Activated naive CD8-positive, alpha-beta T cell treated with anti-CD3 and anti-CD28 coated beads for 36 hours (primary cell): ENCODE data around the gene MYL11. TPM values are rescaled to one million over a fixed set of nuclear protein-coding genes. Genes with fewer than 3 reads are reported as not detected.

ENCODE experiments used
- DNase-seq: peaks from one replicate; pipeline ENCODE4 v3.0.0; 2021
- H3K27ac Mint-ChIP-seq: one replicate; pipeline ENCODE4 v1.8.0; 2022; ENCODE audit warnings: mild to moderate bottlenecking, moderate library complexity, mixed read lengths
- H3K27me3 Mint-ChIP-seq: one replicate; pipeline ENCODE4 v1.8.0; 2022; ENCODE audit warnings: mild to moderate bottlenecking, mixed read lengths
- H3K36me3 Mint-ChIP-seq: one replicate; pipeline ENCODE4 v1.8.0; 2021; ENCODE audit warnings: mild to moderate bottlenecking, mixed read lengths
- H3K4me1 Mint-ChIP-seq: one replicate; pipeline ENCODE4 v1.8.0; 2021; ENCODE audit warnings: mixed read lengths
- H3K4me3 Mint-ChIP-seq: one replicate; pipeline ENCODE4 v1.8.0; 2022; ENCODE audit warnings: mild to moderate bottlenecking, moderate library complexity, mixed read lengths
- H3K9me3 Mint-ChIP-seq: one replicate; pipeline ENCODE4 v1.8.0; 2022; ENCODE audit warnings: mixed read lengths
- total RNA-seq, 2 experiments: library from RNA; stranded (reverse); gene quantifications; one replicate each; pipeline ENCODE4 v1.2.3, GENCODE V29; 2021

Gene MYL11
- total RNA-seq, 2 experiments from 2014 or later = 1.2 to 1.5 TPM

- H3K9me3 Mint-ChIP-seq = no peaks in the 10 kb centered on the region
- H3K4me1 Mint-ChIP-seq = peaks cover 38% of the 10 kb centered on the region
- no peaks in the 10 kb centered on the region for H3K27me3 Mint-ChIP-seq
- H3K27ac Mint-ChIP-seq = peak overlapping the region; percentile 71
- H3K4me3 Mint-ChIP-seq = no peak overlapping the region
- H3K36me3 Mint-ChIP-seq = peaks cover 34% of the 10 kb centered on the region
- DNase-seq = peak; percentile 41
Measured at GRCh38 chr16:30350134-30350871, 24.3 kb upstream of the MYL11 start.

- Mint-ChIP-seq H3K9me3 (no peaks in the 10 kb centered on the region), H3K4me3 (no peak overlapping the region), H3K36me3 (peaks cover 34% of the 10 kb centered on the region), H3K27ac (peak overlapping the region; percentile 71), H3K4me1 (peaks cover 44% of the 10 kb centered on the region), H3K27me3 (no peaks in the 10 kb centered on the region)
- DNase-seq = no peak
Measured at GRCh38 chr16:30351001-30351441, 23.6 kb upstream of the MYL11 start.

GRCh38 chr16:30351586-30352419, 22.8 kb upstream of the MYL11 start:
- no peak for DNase-seq
- Mint-ChIP-seq H3K27me3 (no peaks in the 10 kb centered on the region), H3K4me1 (peaks cover 50% of the 10 kb centered on the region), H3K4me3 (peak overlapping the region; percentile 22), H3K27ac (peak overlapping the region; percentile 62), H3K36me3 (peaks cover 36% of the 10 kb centered on the region), H3K9me3 (no peaks in the 10 kb centered on the region)

GRCh38 chr16:30352488-30353401, 21.9 kb upstream of the MYL11 start:
- no peak for DNase-seq
- Mint-ChIP-seq H3K4me1 (peaks cover 51% of the 10 kb centered on the region), H3K27ac (no peak overlapping the region), H3K36me3 (peaks cover 36% of the 10 kb centered on the region), H3K27me3 (no peaks in the 10 kb centered on the region), H3K4me3 (no peak overlapping the region), H3K9me3 (no peaks in the 10 kb centered on the region)

GRCh38 chr16:30353438-30354129, 21.0 kb upstream of the MYL11 start:
- Mint-ChIP-seq H3K27ac (no peak overlapping the region), H3K36me3 (peaks cover 36% of the 10 kb centered on the region), H3K9me3 (no peaks in the 10 kb centered on the region), H3K27me3 (no peaks in the 10 kb centered on the region), H3K4me3 (peak overlapping the region; percentile 91), H3K4me1 (peaks cover 51% of the 10 kb centered on the region)
- no peak for DNase-seq

GRCh38 chr16:30354423-30355143, 20.0 kb upstream of the MYL11 start:
- Mint-ChIP-seq H3K9me3 (no peaks in the 10 kb centered on the region), H3K36me3 (peaks cover 30% of the 10 kb centered on the region), H3K4me3 (peak overlapping the region; percentile 91), H3K27me3 (no peaks in the 10 kb centered on the region), H3K4me1 (peaks cover 47% of the 10 kb centered on the region), H3K27ac (peak overlapping the region; percentile 92)
- DNase-seq = no peak

- H3K4me1 Mint-ChIP-seq = peaks cover 40% of the 10 kb centered on the region
- H3K36me3 Mint-ChIP-seq = peaks cover 23% of the 10 kb centered on the region
- peak within 1 kb of the TSS; percentile 92 for H3K27ac Mint-ChIP-seq
- peak; percentile 90 for DNase-seq
- H3K9me3 Mint-ChIP-seq = no peaks in the 10 kb centered on the region
- no peaks in the 10 kb centered on the region for H3K27me3 Mint-ChIP-seq
- peak within 1 kb of the TSS; percentile 91 for H3K4me3 Mint-ChIP-seq
Measured at GRCh38 chr16:30355144-30355953, 19.3 kb upstream of the MYL11 start, which contains the start of gene CD2BP2. CD2BP2 (minus strand) TSS chr16:30355308; CDS start chr16:30354681, 627 bp downstream.

- H3K27me3 Mint-ChIP-seq = no peaks in the 10 kb centered on the region
- peaks cover 19% of the 10 kb centered on the region for H3K36me3 Mint-ChIP-seq
- DNase-seq = no peak
- H3K9me3 Mint-ChIP-seq = no peaks in the 10 kb centered on the region
- H3K4me3 Mint-ChIP-seq = peak overlapping the region; percentile 91
- H3K27ac Mint-ChIP-seq = peak overlapping the region; percentile 92
- H3K4me1 Mint-ChIP-seq = peaks cover 34% of the 10 kb centered on the region
Measured at GRCh38 chr16:30355954-30356308, 18.7 kb upstream of the MYL11 start.

GRCh38 chr16:30356401-30357084, 18.1 kb upstream of the MYL11 start:
- no peak for DNase-seq
- H3K27me3 Mint-ChIP-seq = no peaks in the 10 kb centered on the region
- H3K4me3 Mint-ChIP-seq = peak overlapping the region; percentile 91
- no peaks in the 10 kb centered on the region for H3K9me3 Mint-ChIP-seq
- peaks cover 18% of the 10 kb centered on the region for H3K36me3 Mint-ChIP-seq
- peaks cover 31% of the 10 kb centered on the region for H3K4me1 Mint-ChIP-seq
- peak overlapping the region; percentile 92 for H3K27ac Mint-ChIP-seq

- peak overlapping the region; percentile 30 for H3K27ac Mint-ChIP-seq
- no peaks in the 10 kb centered on the region for H3K9me3 Mint-ChIP-seq
- H3K27me3 Mint-ChIP-seq = no peaks in the 10 kb centered on the region
- H3K4me1 Mint-ChIP-seq = peaks cover 28% of the 10 kb centered on the region
- H3K36me3 Mint-ChIP-seq = peaks cover 15% of the 10 kb centered on the region
- H3K4me3 Mint-ChIP-seq = no peak overlapping the region
- DNase-seq = no peak
Measured at GRCh38 chr16:30357085-30357714, 17.4 kb upstream of the MYL11 start.

- Mint-ChIP-seq H3K9me3 (no peaks in the 10 kb centered on the region), H3K4me1 (peaks cover 25% of the 10 kb centered on the region), H3K4me3 (no peak overlapping the region), H3K27me3 (no peaks in the 10 kb centered on the region), H3K27ac (no peak overlapping the region), H3K36me3 (peaks cover 11% of the 10 kb centered on the region)
- no peak for DNase-seq
Measured at GRCh38 chr16:30357715-30358576, 16.7 kb upstream of the MYL11 start.

GRCh38 chr16:30358577-30358936, 16.0 kb upstream of the MYL11 start:
- Mint-ChIP-seq H3K36me3 (peaks cover 12% of the 10 kb centered on the region), H3K4me3 (no peak overlapping the region), H3K27ac (no peak overlapping the region), H3K27me3 (no peaks in the 10 kb centered on the region), H3K9me3 (no peaks in the 10 kb centered on the region), H3K4me1 (peaks cover 22% of the 10 kb centered on the region)
- no peak for DNase-seq
